GM15510 (cell line): ENCODE measurements around the gene DNMT3A.

ENCODE experiments used
- POLR2A ChIP-seq: IDR thresholded peaks from 3 replicates; pipeline ENCODE4 v1.6.1; 2011; ENCODE audit warnings: borderline replicate concordance; ENCODE audit not compliant: insufficient read length; ENCODE audit errors: extremely low read depth

DNMT3A gene

DNA sequence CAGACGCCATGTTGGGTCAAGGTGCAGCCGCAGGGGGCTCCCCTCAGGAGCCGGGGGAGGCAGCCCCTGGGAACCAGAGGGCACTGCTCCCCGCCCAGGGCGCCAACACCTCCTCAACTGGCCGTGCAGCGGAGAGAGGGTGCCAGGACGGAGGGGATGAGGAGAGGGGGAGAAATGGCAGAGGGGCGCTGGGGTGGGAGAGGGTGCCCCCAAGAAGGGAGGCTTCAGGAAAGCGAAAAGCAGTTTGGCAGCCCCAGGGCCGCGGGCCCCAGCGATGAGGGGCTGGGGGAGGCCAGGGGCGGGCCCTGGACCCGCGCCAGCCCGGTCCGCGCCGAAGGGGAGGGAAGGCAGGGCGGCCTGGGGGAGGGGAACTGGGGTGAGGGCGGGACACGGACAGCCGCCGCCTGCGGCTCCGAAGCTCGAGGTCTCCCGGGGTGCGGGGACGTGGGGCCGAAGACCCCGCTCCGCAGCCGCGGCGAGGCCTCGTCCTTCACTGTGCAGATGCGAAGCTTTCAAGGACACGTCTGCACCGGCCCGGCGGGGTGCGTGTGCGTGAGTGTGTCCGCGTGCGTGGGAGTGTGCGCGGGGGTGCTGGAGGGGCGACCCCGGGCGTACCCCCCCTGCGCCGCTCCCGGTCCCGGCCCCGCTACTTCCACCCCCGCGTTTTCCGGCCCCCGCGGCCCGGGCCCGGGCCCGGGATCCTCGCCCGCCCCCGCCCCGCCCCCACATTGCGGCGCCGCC is 1.4 kb downstream of the DNMT3A start:
- TF ChIP-seq POLR2A: no peak

GRCh38 chr2:25339791-25340180 is 1.9 kb downstream of the DNMT3A start:
- no peak for TF ChIP-seq POLR2A

DNA sequence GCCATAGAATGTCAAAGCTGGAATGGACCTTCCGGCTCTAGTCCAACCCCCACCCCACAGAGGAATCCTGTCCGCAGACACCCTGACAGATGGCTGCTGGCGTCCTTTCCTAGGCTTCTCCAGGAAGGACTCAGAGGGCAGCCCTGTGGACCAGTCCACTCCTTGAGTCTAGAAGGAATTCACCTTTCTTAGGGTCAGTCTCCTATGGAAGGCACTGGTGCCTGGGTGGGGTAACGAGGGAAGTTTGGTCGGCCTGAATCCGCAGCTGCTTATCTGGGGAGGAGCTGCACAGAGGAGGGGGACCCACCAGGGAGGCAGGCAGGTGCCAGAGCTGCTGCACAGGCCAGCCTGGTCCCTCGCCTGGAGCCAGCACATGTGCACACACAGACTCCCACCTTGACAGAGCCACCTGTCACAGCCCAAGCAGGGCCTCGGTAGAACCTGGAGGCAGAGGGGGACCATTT is 2.5 kb downstream of the DNMT3A start:
- no peak for TF ChIP-seq POLR2A

DNA sequence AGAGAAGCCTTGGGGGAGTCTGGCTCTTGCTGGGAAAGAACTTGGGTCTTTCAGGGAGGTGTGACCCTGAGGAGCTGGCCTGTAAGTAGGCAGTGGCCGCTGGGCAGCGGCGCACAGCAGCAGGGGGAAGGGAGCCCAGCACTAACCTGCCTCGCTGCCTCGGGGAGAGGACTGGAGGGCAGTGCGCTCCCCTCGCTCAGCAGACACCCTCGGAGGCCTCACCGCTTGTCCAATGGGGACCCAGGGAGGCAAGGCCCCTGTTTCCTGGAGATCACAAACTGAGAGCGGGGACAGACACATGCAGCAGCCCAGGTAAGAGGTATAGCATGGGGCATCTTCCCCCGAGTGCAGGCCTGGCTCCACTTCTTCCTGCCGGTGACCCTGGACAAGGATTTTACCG is 3.3 kb downstream of the DNMT3A start:
- TF ChIP-seq POLR2A: no peak

DNA sequence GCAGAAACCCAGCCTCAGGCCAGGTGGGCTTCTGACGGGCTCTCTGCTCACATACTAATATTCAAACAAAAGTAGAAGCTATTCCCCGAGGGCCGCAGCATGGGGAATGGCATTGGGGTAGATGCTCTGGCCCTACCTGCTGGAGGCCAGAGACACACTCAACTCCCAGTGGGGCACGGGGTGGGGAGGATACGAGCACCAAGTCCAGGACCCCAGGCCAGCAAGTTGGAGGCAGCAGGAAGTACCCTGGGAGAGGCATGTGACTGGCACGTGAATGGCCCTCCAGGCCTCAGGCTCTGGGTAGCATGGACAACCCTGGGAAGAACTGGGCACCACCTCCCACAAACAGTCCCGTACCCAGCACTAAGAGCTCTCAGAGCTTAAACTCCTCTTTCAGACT is 3.8 kb downstream of the DNMT3A start:
- no peak for TF ChIP-seq POLR2A

DNA sequence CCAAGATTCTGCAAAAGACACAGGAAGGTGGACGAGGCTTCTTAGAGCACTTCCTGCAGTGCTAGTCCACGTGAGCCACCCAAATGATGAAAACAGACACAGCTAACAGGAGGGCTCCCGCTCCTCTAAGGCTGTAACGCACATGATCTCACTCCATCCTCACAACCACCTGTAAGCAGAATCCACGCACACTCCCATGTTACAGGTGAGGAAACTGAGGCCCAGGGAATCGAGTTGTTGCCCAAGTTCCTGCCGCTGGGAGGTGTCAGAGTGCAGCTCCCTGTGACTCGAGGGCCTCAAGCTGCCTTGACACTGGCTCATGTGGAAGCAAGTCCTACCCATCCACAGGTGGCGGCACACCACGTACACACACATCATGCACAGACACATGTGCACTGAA is 4.4 kb downstream of the DNMT3A start:
- TF ChIP-seq POLR2A: no peak

GRCh38 chr2:25336383-25336841 is 5.3 kb downstream of the DNMT3A start:
- TF ChIP-seq POLR2A: no peak

- TF ChIP-seq POLR2A: no peak
Observed at GRCh38 chr2:25335971-25336370, 5.8 kb downstream of the DNMT3A start.

GRCh38 chr2:25335204-25335603 is 6.5 kb downstream of the DNMT3A start:
- TF ChIP-seq POLR2A: no peak

GRCh38 chr2:25334482-25334881 is 7.2 kb downstream of the DNMT3A start:
- no peak for TF ChIP-seq POLR2A

- no peak for TF ChIP-seq POLR2A
Observed at GRCh38 chr2:25333981-25334380, 7.7 kb downstream of the DNMT3A start.

DNA sequence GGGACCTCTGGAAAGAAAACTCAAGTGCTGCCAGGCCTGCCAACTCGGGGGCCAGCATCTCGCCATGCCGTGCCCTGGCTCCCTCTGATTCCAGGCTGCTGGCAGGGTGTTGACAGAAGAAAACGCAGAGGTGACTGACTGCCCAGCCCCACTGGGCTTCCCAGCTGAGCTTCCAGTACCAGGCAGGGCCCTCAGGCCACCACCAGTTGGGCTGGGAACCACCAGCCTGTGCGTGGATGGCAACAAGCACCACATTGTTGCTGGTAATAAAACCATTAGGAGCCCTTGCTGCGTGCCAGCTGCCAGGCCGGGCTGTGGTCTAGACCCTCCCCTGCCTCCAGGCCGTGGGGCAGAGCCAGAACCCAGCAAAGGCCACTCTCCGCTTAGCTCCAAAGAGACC is 9.2 kb downstream of the DNMT3A start:
- TF ChIP-seq POLR2A: no peak

DNA sequence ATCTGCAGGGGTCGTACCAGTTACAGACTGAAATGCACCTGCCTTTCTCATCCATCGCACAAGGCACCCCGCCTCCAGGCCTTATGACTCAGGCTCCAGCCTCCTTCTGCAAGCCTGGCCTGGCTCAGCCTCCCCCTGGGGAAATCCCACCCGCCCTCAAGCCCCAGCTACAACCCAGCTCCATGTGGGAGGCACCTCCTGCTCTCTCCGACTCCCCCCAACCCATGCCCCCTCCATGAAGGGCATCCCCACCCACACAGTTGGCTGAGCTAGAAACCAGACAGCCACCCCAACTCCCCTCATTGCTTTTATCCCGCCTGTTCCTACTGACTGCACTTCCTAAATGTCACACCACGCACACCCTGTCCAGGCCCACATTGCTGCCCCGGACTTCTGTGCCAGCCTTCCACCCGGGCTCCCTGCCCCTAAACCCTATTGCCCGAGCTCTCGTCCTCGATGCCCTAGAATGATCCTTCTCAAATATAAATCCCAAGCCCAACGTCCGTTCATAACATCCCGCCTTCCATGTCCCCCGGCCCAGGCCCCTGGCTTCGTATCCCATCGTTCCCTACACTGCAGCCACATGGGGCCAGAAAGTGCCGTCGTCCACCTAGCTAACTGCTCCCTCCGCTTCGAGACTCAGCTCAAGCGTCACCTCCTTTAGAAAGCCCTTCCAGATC is 9.9 kb downstream of the DNMT3A start:
- no peak for TF ChIP-seq POLR2A

DNA sequence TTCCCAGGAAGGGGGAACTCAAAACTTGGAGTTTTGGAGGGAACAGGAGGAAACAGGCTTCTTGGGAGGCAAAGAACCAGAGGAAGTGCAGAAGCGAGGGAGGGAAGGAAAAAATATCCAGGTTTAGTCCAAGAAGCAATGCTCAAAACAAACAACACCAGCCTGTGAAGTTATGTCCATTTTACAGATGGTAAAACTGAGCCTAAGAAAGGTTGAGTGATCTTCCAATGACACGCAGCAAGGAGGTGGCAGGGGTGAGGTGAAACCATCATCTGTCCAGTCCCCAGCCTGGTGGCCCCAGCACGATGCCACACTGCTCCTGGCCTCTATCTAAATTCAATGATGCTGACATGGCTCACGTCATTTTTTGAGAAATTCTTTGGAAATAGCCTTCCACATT is 10.8 kb downstream of the DNMT3A start:
- no peak for TF ChIP-seq POLR2A

DNA sequence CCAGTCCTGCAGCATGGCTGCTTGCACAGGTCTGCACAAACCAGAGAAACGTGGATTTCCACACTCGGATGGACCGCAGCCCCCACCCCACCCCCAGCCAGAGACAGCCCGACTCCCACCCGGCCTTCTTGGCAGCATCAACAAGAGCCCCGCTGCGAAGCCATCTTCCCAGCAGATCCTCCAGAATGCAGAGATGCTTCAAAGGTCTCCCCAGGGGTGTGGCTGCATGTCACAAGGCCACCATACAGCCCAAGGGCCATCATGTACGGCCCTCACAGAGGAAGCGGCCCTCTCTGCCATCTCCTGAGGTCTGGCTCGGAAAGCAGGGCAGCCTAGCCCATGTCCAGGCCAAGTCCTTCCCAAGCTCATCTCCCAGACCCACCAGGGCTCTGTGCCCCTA is 11.5 kb downstream of the DNMT3A start:
- TF ChIP-seq POLR2A: no peak
